Aorta (tissue), 5 donors: ENCODE results near the gene RNF26. TPM values are rescaled to one million over a fixed set of nuclear protein-coding genes. Genes with fewer than 3 reads are reported as not detected.

Experiments
- ATAC-seq: fragments of 200-7000 bp; cut with Tn5 transposase; one replicate; pipeline ENCODE4 v1.9.1; 2022; ENCODE audit warnings: moderate library complexity; ENCODE audit not compliant: low FRiP score
- DNase-seq, 2 donors: peaks; one replicate each; pipeline ENCODE4 v3.0.0-alpha.2; 2020
- H3K27ac ChIP-seq, 2 donors: one replicate each; pipeline ENCODE4 v1.5.1; 2013; ENCODE audit warnings: low read length in 2 of 2, mild to moderate bottlenecking in 2 of 2, moderate library complexity in 2 of 2, control low read depth in 1 of 2, inconsistent platforms in 1 of 2, low read depth in 1 of 2
- H3K27me3 ChIP-seq, 2 donors: one replicate each; pipeline ENCODE4 v1.6.1; 2013; ENCODE audit warnings: control low read depth in 1 of 2, low read length in 1 of 2, mild to moderate bottlenecking in 1 of 2, moderate library complexity in 1 of 2; ENCODE audit not compliant: insufficient read depth in 2 of 2, control insufficient read depth in 1 of 2
- H3K36me3 ChIP-seq, 2 donors: one replicate each; pipeline ENCODE4 v1.6.1; 2013; ENCODE audit warnings: control low read depth in 1 of 2, low read length in 1 of 2, mild to moderate bottlenecking in 1 of 2; ENCODE audit not compliant: insufficient read depth in 2 of 2, control insufficient read depth in 1 of 2
- H3K4me1 ChIP-seq, 2 donors: one replicate each; pipeline ENCODE4 v1.6.1; 2013; ENCODE audit warnings: low read length in 2 of 2, control low read depth in 1 of 2, mild to moderate bottlenecking in 1 of 2, moderate library complexity in 1 of 2; ENCODE audit not compliant: insufficient read depth in 2 of 2, control insufficient read depth in 1 of 2
- H3K4me3 ChIP-seq, 2 donors: one replicate each; pipeline ENCODE4 v1.5.1; 2013; ENCODE audit warnings: low read length in 2 of 2, control low read depth in 1 of 2, mild to moderate bottlenecking in 1 of 2
- H3K9me3 ChIP-seq: one replicate; pipeline ENCODE4 v1.6.1; 2013; ENCODE audit warnings: mild to moderate bottlenecking, low read length; ENCODE audit not compliant: control insufficient read depth
- WGBS, 2 donors: extraction: QIAGEN DNeasy Blood & Tissue Kit; methylation state at CpG; one replicate each; pipeline ENCODE4 v1.1.7; 2013; 5-methylcytosine and 5-hydroxymethylcytosine counted together
- intact Hi-C, 2 donors: fragments of 100-400 bp; cut with DNase I; formaldehyde crosslinking; loops; one replicate each; pipeline versions ENCODE4 v1.14.2 to v1.15.0; 2022
- polyA plus RNA-seq, 2 donors: library from polyadenylated mRNA; stranded (reverse); fragments of 200-250 nt; gene quantifications; one replicate each; pipeline ENCODE4 v1.2.3, GENCODE V29; 2013
- total RNA-seq, 2 donors: library from RNA; stranded (reverse); fragmentation: NEBNext Ultra II Directional; extraction: Animal tissue kit (Norgen Biotek cat#: 25700); gene quantifications; one replicate each; pipeline ENCODE4 v1.2.1, GENCODE V29; 2021
- donor health status: healthy with polysubstance abuse.
- donor health status: Bipolar disorder and iron deficiency.
- donor health status: DM: no; HTN: no; CAD: no.
- donor health status: DM: no; HTN: no; CAD: no.
- donor health status: DM: yes; HTN: yes; CAD: no.

RNF26 gene
- total and polyA plus RNA-seq, 4 donors = 9.4 to 17.5 (median 16.6) TPM

GRCh38 chr11:119342362-119343130 lies 8.2 kb downstream of the RNF26 start:
- Histone ChIP-seq H3K36me3 (no peaks in the 10 kb centered on the region), H3K27me3 (no peaks in the 10 kb centered on the region), H3K4me3 (no peak overlapping the region), H3K27ac (no peak overlapping the region), H3K4me1 (no peaks in the 10 kb centered on the region), H3K9me3 (no peaks in the 10 kb centered on the region)
- DNase-seq (peak in 1 of 2 donors; percentile 50), ATAC-seq (no peak)
- WGBS, 2 donors = 85 to 90% methylated on average over 10 of the region's 10 CpGs
- intact Hi-C loops = no loop called here

DNA sequence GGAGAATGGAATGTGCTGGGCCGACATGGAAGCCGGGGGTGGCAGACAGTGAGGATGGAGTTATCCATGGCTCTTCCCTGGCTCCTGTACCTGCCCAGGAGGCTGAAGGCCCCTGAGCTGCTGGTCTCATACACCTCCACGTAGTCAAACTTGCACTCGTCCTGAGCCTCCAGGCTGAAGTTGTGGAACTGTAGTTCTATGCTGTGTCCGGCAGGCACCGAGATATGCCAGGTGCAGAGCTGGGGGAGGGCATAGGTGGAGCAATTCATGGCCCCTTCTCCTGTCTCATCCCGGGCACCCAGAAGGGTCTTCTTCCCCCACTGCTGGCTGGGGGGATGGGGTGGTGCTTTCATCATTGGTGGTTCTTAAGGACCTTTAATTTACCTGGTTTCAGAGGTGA lies 9.4 kb downstream of the RNF26 start:
- intact Hi-C loops = no loop called here

DNA sequence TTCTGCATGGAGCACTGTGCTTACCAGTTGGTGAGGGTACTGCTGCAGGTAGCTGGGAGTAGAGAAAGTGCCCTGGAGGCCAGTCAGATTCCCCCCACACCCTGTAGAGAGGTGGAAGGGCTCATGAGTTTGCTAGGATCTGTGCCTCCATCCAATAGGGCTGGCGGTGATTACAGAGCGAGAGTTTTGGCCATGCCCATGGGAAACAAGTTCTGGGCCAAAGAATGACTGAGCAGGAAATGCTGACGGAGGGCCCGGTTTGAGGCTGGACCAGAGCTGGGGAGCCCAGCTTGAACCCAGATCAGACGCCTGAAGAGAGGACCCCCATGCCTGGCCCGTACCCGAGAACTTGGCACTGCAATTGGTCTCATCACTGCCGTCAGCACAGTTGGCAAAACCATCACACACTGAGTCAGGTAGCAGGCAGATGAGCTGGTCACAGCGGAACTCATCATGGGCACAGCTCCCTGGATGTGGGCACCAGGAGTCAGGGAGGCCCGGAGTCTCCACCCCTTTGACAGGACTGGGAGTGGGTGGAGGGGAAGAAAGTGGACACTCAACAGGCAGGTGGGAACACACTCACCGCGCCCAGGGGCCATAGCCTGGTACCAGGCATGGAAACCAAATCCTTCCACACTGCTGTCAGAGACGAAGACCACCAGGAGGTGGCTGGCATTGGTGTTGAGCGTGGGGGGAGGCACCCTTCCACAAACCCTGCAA lies 10.1 kb downstream of the RNF26 start:
- H3K4me3 ChIP-seq = no peak overlapping the region
- no peaks in the 10 kb centered on the region for H3K4me1 ChIP-seq
- H3K27me3 ChIP-seq = no peaks in the 10 kb centered on the region
- ATAC-seq (no peak), DNase-seq (peak; percentile 54 to 74)
- no peak overlapping the region for H3K27ac ChIP-seq
- intact Hi-C loops = no loop called here
- H3K36me3 ChIP-seq = no peaks in the 10 kb centered on the region
- no peaks in the 10 kb centered on the region for H3K9me3 ChIP-seq
- WGBS, 2 donors = 55 to 64% methylated on average over 14 of the region's 14 CpGs

More for the DNA sequence above, 9.4 kb downstream of the RNF26 start:
- ATAC-seq (no peak), DNase-seq (peak in 1 of 2 donors; percentile 31)
- Histone ChIP-seq H3K9me3 (no peaks in the 10 kb centered on the region), H3K36me3 (no peaks in the 10 kb centered on the region), H3K4me3 (no peak overlapping the region), H3K4me1 (no peaks in the 10 kb centered on the region), H3K27me3 (no peaks in the 10 kb centered on the region), H3K27ac (no peak overlapping the region)
- 95% methylated on average over 7 of the region's 7 CpGs for WGBS, 2 donors

DNA sequence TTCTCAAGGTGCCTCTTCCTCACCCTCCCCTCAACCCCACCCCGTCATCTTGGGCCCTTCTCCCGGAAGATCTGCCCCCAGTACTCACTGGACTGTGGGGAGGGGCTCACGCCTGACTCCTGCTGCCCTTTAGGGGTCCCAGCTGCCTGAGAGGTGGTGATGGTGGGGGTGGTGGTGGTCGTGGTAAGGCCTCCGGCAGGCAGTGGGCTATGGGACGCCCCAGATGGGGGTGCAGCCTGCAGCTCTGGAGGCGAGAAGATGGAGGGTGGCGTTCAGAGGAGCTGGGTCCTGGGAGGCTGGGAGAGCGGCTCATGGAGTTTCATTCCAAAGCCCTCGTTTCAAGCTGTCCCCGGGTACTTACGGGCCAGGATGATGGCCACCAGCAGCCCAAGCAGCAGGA lies 11.4 kb downstream of the RNF26 start:
- no peaks in the 10 kb centered on the region for H3K36me3 ChIP-seq
- WGBS, 2 donors = 88 to 92% methylated on average over 12 of the region's 12 CpGs
- no peaks in the 10 kb centered on the region for H3K9me3 ChIP-seq
- intact Hi-C loops = no loop called here
- no peak overlapping the region for H3K4me3 ChIP-seq
- DNase-seq = peak in 1 of 2 donors; percentile 42
- ATAC-seq = no peak
- no peaks in the 10 kb centered on the region for H3K4me1 ChIP-seq
- H3K27me3 ChIP-seq = no peaks in the 10 kb centered on the region
- H3K27ac ChIP-seq = no peak overlapping the region

- no peak for ATAC-seq
- Histone ChIP-seq H3K27ac (no peak within 1 kb of the TSS), H3K4me1 (no peaks in the 10 kb centered on the region), H3K27me3 (no peaks in the 10 kb centered on the region), H3K4me3 (no peak within 1 kb of the TSS), H3K36me3 (no peaks in the 10 kb centered on the region), H3K9me3 (no peaks in the 10 kb centered on the region)
- 61 to 70% methylated on average over 6 of the region's 6 CpGs for WGBS, 2 donors
- intact Hi-C loops = no loop called here
- DNase-seq = no peak
These were observed 12.3 kb downstream of the RNF26 start, which contains the start of gene MFRP for GRCh38 chr11:119346605-119347004. MFRP (minus strand) TSS chr11:119346705; CDS start chr11:119346513, 192 bp downstream.

DNA sequence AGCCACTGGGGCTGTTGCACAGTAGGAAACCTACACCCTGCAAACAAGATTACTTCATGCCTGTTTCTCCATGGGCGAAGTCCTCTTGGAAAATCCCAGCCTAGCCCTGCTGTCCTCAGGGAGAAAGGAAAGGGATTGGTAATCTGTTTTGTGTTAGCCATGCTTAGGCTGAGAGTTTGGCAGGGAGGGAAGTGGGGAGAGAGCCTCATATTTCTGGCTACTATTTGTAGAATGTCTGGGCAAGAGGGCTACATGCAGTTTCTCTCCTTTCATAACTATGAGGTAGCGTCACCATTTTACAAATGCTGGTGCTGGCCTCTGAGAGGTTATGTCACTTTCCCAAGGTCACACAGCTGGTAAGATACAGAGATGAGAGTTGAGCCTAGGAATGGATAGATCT lies 12.9 kb downstream of the RNF26 start:
- Histone ChIP-seq H3K9me3 (no peaks in the 10 kb centered on the region), H3K36me3 (no peaks in the 10 kb centered on the region), H3K4me3 (no peak overlapping the region), H3K27me3 (no peaks in the 10 kb centered on the region), H3K4me1 (no peaks in the 10 kb centered on the region), H3K27ac (no peak overlapping the region)
- DNase-seq (peak in 1 of 2 donors; percentile 32), ATAC-seq (no peak)
- intact Hi-C loops = no loop called here
- 45 to 46% methylated on average over 2 of the region's 2 CpGs for WGBS, 2 donors

GRCh38 chr11:119347940-119348605 lies 13.7 kb downstream of the RNF26 start:
- 82 to 87% methylated on average over 16 of the region's 16 CpGs for WGBS, 2 donors
- Histone ChIP-seq H3K4me3 (no peak overlapping the region), H3K27me3 (no peaks in the 10 kb centered on the region), H3K4me1 (no peaks in the 10 kb centered on the region), H3K9me3 (no peaks in the 10 kb centered on the region), H3K36me3 (no peaks in the 10 kb centered on the region), H3K27ac (no peak overlapping the region)
- DNase-seq (peak in 1 of 2 donors; percentile 33), ATAC-seq (no peak)
- intact Hi-C loops = no loop called here

DNA sequence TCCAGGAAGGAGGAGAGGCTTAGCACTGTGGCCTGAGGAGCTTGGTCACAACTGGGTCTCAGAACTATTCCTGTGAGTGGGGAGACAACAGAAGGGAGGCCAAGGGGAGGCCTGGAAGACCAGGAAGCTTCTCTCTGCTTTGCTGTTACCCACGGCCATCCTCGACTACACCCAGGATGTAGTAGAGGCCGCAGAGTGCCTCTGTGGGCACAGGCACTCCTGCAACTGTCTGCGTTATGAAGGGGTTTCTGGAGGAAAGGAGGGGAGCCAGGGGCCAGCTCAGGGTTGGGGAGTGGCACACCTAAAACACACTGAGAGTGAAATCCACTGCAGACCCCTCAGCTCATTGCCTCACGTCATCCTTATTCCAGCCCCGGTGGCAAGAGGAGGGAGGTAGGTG lies 16.0 kb downstream of the RNF26 start:
- ATAC-seq (no peak), DNase-seq (peak; percentile 23 to 27)
- WGBS, 2 donors = 78 to 84% methylated on average over 6 of the region's 6 CpGs
- H3K27ac ChIP-seq = no peak overlapping the region
- no peak overlapping the region for H3K4me3 ChIP-seq
- intact Hi-C loops = no loop called here
- no peaks in the 10 kb centered on the region for H3K27me3 ChIP-seq
- H3K36me3 ChIP-seq = no peaks in the 10 kb centered on the region
- no peaks in the 10 kb centered on the region for H3K9me3 ChIP-seq
- H3K4me1 ChIP-seq = no peaks in the 10 kb centered on the region
